Motor neuron (in vitro differentiated cells): ENCODE results near the gene TMEM123. TPM values are rescaled to one million over a fixed set of nuclear protein-coding genes. Genes with fewer than 3 reads are reported as not detected.

ENCODE experiments used
- ATAC-seq, 8 experiments: fragments of 200-7000 bp; cut with Tn5 transposase; replicated peaks in 6 of 8; 2 replicates each; pipeline ENCODE4 v1.8.0; 2021; ENCODE audit warnings: mild to moderate bottlenecking in 8 of 8, moderate library complexity in 8 of 8
- H3K27ac ChIP-seq, 2 donors: fragments of 250-450 bp; sonication (Bioruptor Pico); 2 replicates each; pipeline ENCODE4 v1.9.0; 2021; ENCODE audit warnings: antibody characterized with exemption in 2 of 2, mild to moderate bottlenecking in 2 of 2, moderate library complexity in 1 of 2
- H3K4me1 ChIP-seq, 2 donors: fragments of 250-450 bp; sonication (Bioruptor Pico); replicated peaks in 1 of 2; 2 replicates each; pipeline ENCODE4 v1.6.1; 2021; ENCODE audit warnings: antibody characterized with exemption in 2 of 2, mild to moderate bottlenecking in 2 of 2, moderate library complexity in 1 of 2
- H3K4me3 ChIP-seq, 5 donors: fragments of 250-450 bp; sonication (Bioruptor Pico); 2 replicates each; pipeline ENCODE4 v1.9.0; 2021; ENCODE audit warnings: antibody characterized with exemption in 5 of 5, mild to moderate bottlenecking in 5 of 5, moderate library complexity in 4 of 5
- WGBS, 10 experiments: fragments of 450-650 bp; shearing (Covaris generic); methylation state at CpG; one replicate each; pipeline ENCODE4 v1.0.0; 2022; 5-methylcytosine and 5-hydroxymethylcytosine counted together
- in situ Hi-C, 9 experiments: fragments of 400-800 bp; cut with MboI; loops; one replicate each; pipeline ENCODE4 v1.15.0; 2021; ENCODE audit warnings: low sequenced_read_pairs in 9 of 9, low pct_unique_long_range_greater_than_20kb in 2 of 9; ENCODE audit not compliant: unreplicated experiment in 9 of 9
- total RNA-seq, 8 experiments: library from RNA; unstranded; fragments of 300-600 nt; gene quantifications; 2 replicates each; pipeline versions ENCODE4 v1.2.3 to v1.2.4, GENCODE V29; 2022

Gene TMEM123
- total RNA-seq, 8 experiments from 2014 or later = 18.3 to 123 (median 60.0) TPM

DNA sequence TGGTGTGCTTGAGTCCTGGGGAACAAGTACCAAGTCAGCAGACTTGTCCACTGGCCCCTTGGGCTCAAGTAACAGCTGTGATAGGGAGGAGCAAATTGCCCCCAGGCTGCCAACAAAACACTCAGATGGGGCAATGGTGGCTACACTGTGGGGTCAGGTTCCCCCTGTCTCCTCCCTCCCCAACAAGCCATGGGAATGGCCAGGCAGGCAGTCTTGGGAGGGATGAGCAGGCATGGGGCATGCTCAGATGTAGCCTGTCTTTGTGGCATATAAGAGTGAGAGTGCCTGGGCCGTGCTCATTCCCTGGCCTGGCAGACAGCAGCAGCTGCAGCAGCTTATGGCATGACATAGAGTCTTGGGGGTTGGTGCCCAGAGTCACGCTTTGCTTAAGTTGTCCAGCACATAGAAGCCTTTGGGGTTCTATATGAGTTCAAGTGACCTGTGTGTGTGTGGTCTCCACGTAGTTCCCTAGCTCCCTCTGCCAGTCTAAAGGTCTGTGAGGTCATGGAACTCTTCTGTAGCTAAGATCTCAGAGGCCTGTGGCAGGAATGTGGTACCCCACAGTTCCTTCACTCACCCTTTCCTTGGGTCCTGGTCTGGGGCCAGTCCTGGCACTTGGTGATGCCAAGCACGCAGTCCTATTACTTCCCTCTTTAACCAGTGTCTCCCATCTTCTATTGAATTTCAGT, 60.9 kb downstream of the TMEM123 start:
- in situ Hi-C loops = loop anchor here in 3 of 9 experiments (25.0 kb wide), 1 partner anchor 96 kb away; no protein-coding TSS in a partner anchor
- ATAC-seq = peak in 2 of 8 experiments; percentile 1 to 10
- H3K27ac ChIP-seq = no peak overlapping the region
- 70 to 100% (median 94%) methylated on average over 1 to 2 of the region's 4 CpGs; no CpG with 5 or more reads in 6 of the 10 experiments for WGBS, 10 experiments
- no peaks in the 10 kb centered on the region for H3K4me1 ChIP-seq
- no peak overlapping the region for H3K4me3 ChIP-seq

DNA sequence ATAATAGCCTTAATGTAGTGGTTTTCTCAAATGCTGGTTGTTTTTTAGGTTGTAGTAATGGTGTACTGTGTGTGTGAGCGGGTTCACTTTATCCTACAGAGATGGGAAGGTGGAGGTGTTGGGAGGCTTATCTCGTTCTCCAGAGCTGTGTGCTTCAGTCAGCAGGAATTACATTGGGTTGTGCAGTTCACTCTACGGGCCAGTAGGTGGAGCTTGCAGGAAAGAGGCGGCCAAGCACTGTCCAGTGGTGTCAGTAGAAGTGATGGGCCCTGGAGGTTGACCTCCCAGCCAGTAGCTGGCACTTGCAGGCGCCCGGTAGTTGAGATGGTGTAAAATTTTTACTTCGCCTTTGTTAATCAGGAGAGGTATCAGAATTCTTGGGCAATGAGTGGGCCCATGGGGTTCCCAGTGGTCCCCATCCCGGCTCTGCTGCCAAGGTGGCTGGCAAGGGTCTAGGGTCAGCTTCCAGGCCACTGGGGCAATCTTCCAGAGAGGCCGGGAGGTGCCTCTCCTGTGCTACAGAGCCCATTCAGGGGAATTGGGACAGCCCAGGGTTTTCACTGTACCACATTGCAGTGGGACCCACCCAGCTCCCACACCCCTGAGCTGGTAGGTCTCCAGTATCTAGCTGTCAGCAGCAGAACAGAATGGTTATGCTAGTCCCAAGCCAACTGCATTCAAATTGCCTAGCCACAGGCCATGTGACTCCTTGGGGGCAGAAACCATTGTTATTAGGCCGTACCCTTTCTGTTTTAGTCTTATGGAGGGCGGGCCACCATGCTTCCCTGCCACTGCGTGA, 61.7 kb downstream of the TMEM123 start:
- no peak overlapping the region for H3K27ac ChIP-seq
- no peak overlapping the region for H3K4me3 ChIP-seq
- WGBS, 10 experiments = 0 to 82% (median 48%) methylated on average over 1 to 8 of the region's 12 CpGs; no CpG with 5 or more reads in 2 of the 10 experiments
- no peaks in the 10 kb centered on the region for H3K4me1 ChIP-seq
- peak in 7 of 8 experiments; percentile 42 to 85 (median 67) for ATAC-seq
- in situ Hi-C loops = loop anchor here in 3 of 9 experiments (25.0 kb wide), 1 partner anchor 96 kb away; no protein-coding TSS in a partner anchor

DNA sequence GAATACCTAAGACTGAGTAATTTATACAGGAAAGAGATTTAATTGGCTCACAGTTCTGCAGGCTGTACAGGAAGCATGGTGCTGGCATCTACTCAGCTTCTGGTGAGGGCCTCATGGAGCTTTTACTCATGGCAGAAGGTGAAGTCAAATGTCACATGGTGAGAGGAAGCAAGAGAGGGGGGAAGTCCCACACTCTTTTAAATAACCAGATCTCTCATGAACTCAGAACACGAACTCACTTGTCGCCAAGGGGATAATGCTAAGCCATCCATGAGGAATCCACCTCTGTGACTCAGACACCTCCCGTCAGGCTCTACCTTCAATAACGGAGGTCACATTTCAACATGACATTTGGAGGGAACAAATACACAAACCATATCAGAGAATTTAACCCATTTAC, 63.3 kb downstream of the TMEM123 start:
- peaks cover 5 to 6% of the 10 kb centered on the region in 2 donors for H3K4me1 ChIP-seq
- in situ Hi-C loops = loop anchor here in 3 of 9 experiments (25.0 kb wide), 1 partner anchor 98 kb away; no protein-coding TSS in a partner anchor
- no peak for ATAC-seq
- H3K4me3 ChIP-seq = no peak overlapping the region
- H3K27ac ChIP-seq = no peak overlapping the region
- 78 to 100% (median 90%) methylated on average over 1 to 4 of the region's 4 CpGs; no CpG with 5 or more reads in 2 of the 10 experiments for WGBS, 10 experiments

DNA sequence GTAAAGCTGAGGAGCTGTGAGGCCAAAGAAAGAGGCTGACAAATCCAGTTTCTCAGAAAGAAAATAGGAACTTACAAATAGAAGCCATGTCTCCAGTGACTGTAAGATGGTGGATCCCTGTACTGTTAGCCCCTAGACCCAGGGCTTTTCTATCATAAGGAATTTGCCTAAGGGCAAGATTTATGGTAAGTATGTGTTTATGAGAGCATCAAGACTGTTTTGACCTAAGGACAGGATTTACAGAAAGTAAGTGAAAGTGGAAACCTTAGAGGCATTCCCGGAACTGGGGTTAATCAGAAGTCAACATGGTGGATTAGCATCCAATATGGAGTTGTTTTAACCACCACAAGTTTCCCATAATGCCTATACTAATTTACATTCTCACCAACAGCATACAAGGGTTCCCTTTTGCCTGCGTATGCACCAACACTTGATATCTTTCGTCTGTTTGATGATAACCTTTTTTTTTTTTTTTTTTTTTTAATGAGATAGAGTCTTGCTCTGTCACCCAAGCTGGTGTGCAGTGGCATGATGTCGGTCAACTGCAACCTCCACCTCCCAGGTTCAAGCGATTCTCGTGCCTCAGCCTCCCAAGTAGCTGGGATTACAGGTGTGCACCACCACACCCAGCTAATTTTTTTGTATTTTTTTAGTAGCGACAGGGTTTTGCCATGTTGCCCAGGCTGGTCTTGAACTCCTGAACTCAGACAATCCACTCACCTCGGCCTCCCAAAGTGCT, 65.4 kb downstream of the TMEM123 start:
- H3K4me3 ChIP-seq = no peak overlapping the region
- peaks cover 5 to 6% of the 10 kb centered on the region in 2 donors for H3K4me1 ChIP-seq
- 72 to 100% (median 94%) methylated on average over 3 to 7 of the region's 8 CpGs; no CpG with 5 or more reads in 1 of the 10 experiments for WGBS, 10 experiments
- peak in 2 of 8 experiments; percentile 32 to 78 for ATAC-seq
- no peak overlapping the region for H3K27ac ChIP-seq
- in situ Hi-C loops = loop anchor here in 3 of 9 experiments (25.0 kb wide), 1 partner anchor 100 kb away; no protein-coding TSS in a partner anchor

DNA sequence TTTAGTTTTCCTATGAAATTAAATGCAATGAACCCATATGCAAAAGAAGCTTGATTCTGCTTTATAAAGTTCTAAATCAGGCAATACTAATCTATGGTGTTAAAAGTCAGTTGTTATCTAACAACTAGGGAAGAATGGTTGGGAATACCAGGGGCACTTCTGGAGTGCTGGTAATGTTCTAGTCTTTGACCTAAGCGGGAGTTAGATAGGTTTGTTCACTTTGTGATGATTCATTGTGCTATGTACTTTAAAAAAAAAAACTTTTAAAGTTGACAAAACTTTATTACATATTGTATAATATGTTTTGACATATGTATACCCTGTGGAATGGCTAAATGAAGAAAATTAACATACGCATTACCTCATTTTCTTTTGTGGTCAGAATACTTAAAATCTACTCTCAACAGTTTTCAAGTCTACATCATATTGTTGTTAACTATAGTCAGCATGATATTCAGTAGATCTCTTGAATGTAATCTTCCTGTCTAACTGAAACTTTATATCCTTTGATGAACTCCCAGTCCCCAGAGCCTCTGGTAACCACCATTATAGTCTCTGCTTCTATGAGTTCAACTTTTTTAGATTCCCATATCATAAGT, 66.3 kb downstream of the TMEM123 start:
- WGBS, 10 experiments = 80 to 100% (median 100%) methylated on average over 1 to 2 of the region's 2 CpGs; no CpG with 5 or more reads in 1 of the 10 experiments
- no peak overlapping the region for H3K27ac ChIP-seq
- in situ Hi-C loops = loop anchor here in 3 of 9 experiments (25.0 kb wide), 1 partner anchor 101 kb away; no protein-coding TSS in a partner anchor
- H3K4me1 ChIP-seq = peaks cover 5 to 6% of the 10 kb centered on the region in 2 donors
- ATAC-seq = peak in 2 of 8 experiments; percentile 29 to 30
- H3K4me3 ChIP-seq = no peak overlapping the region

DNA sequence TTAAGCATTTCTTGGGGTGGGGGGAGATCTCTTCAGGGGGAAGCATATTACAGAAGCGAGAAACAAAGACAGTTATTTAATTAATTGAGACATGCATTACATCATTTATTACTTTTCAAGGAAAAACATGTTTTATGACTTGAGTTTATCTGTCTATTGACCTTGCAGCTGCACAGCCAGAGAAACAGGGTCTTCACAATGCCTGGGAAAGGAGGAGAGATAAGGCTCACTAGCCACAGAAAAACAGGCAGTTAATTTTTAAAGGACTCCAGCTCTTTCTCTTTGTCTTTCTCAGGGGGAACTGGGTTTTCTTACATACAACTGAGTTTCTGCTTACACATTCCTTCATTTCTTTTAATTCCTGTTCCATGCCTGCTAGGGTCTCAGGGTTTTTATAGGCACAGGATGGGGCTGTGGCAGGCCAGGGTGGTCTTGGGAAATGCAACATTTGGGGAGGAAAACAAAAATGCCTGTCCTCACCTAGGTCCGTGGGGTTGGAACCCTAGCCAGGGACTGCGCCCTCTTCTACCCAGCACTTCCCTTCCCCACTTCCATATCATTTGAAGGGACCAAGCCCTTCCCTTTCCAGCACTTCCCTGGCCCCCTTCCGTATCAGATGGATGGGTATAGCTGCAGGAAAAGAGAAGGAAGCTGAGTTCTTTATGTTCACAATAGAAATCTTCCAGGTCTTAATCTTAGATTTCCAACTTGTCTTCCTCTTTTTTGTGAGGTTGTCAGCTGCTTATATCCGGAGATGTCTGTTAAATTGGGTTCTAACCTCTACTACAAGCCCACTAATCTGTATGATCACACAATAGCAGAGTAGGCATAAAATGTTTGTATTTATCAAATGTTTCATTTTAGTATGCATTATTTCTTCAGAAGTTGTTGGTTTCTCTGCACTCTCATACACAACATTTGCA, 67.2 kb downstream of the TMEM123 start:
- 60 to 100% (median 90%) methylated on average over 1 to 5 of the region's 5 CpGs; no CpG with 5 or more reads in 1 of the 10 experiments for WGBS, 10 experiments
- in situ Hi-C loops = loop anchor here in 3 of 9 experiments (25.0 kb wide), 1 partner anchor 102 kb away; no protein-coding TSS in a partner anchor
- Histone ChIP-seq H3K27ac (no peak overlapping the region), H3K4me3 (no peak overlapping the region), H3K4me1 (peaks cover 5 to 6% of the 10 kb centered on the region in 2 donors)
- no peak for ATAC-seq

DNA sequence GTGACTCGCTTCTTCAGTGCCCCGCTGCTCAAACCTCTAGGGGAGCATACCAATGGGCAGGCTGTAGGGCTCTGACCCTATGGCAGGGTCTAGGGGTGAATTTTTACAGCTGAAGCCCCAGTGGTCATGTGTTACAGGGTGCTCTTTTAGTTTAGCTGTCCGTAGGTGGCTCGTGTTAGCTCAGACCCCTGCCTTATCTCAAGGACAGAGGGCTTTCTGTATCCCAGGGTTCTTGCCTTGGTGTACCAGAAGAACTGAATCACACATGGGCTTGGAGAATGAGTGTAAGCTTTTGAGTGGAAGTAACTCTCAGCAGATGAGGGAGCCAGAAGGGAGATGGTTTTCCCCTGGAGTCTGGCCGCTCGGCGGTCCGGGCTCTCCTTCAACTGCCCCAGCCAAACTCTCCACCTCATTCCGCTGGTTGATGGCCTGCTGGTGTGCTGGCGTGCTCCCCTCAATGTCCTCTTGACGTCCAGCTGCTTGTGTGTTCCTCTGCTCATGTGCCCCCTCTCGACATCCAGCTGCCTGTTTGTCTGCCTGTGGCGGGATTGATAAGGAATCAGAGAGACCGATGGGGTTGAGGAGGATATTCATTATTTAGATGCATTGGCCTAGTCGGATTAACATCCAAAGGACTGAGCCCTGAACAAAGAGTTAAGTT, 68.0 kb downstream of the TMEM123 start:
- peaks cover 5 to 6% of the 10 kb centered on the region in 2 donors for H3K4me1 ChIP-seq
- in situ Hi-C loops = loop anchor here in 3 of 9 experiments (25.0 kb wide), 1 partner anchor 103 kb away; no protein-coding TSS in a partner anchor
- H3K4me3 ChIP-seq = no peak overlapping the region
- H3K27ac ChIP-seq = peak overlapping the region in 1 of 2 donors; percentile 16
- 40 to 100% (median 58%) methylated on average over 1 to 11 of the region's 15 CpGs; no CpG with 5 or more reads in 1 of the 10 experiments for WGBS, 10 experiments
- peak in 1 of 8 experiments; percentile 17 for ATAC-seq

DNA sequence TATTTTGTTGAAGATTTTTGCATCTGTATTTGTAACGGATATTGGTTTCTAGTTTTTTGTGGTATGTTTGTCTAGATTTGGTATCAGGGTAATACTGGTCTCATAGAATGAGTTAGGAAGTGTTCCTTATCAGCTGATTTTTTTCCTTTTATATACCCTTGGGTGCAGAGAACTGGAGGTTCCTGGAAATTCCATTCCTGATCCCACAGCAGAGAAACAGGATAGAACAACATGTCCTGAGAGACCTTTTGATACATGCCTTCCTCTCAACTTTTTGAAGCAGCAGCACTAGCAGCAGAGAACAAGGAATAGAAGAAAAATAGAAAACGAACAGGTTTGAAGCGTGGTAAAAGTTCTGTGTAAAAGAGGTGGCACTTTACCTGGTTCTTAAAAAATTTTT, 68.7 kb downstream of the TMEM123 start:
- in situ Hi-C loops = loop anchor here in 3 of 9 experiments (25.0 kb wide), 1 partner anchor 103 kb away; no protein-coding TSS in a partner anchor
- 90 to 100% (median 96%) methylated on average over 1 to 3 of the region's 3 CpGs for WGBS, 10 experiments

DNA sequence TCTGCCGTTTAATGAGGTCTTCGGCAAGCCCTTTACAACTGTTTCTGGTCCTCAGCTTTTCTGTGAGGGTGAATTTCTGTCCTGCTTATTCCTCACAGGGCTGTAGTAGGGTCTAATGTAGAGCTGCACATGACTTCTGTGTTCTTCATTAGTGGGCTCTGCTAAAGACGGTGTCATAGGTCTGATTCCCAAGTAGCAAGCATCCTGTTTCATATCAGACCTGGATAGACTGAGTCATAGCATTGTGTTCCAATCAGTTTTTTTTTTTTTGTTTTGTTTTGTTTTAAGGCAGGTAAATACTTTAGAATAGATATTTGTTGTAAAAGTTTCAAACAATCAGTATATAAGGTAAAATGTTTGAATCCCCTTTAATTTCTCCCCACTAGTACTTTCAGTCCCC, 70.2 kb downstream of the TMEM123 start:
- Histone ChIP-seq H3K27ac (no peak overlapping the region), H3K4me3 (no peak overlapping the region), H3K4me1 (peaks cover 5 to 6% of the 10 kb centered on the region in 2 donors)
- 78 to 100% (median 94%) methylated on average over 1 to 3 of the region's 3 CpGs; no CpG with 5 or more reads in 2 of the 10 experiments for WGBS, 10 experiments
- in situ Hi-C loops = loop anchor here in 3 of 9 experiments (25.0 kb wide), 1 partner anchor 105 kb away; no protein-coding TSS in a partner anchor
- ATAC-seq = no peak

More for the DNA sequence above, 68.7 kb downstream of the TMEM123 start:
- Histone ChIP-seq H3K27ac (no peak overlapping the region), H3K4me1 (peaks cover 5 to 6% of the 10 kb centered on the region in 2 donors), H3K4me3 (no peak overlapping the region)
- ATAC-seq = no peak

DNA sequence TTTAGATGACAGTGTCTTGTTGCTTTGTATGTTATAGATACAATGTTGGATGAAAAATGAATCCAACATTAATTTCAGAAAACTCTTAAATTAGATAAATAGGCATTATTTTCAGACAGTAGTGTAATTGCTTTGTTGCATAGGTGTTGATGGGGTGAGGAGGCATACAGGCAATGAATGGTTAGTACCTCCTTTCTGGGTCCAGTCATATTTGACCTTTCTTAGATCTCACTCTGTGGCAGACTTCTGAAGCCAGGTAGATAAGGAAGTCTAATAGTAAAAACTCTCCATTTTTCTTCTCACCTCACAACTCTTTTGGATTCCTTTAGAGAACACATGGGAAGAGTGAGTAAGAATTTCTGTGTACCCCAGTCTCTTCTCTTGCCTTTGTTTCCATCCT, 73.7 kb downstream of the TMEM123 start:
- Histone ChIP-seq H3K4me1 (peaks cover 5 to 9% of the 10 kb centered on the region in 2 donors), H3K4me3 (no peak overlapping the region), H3K27ac (no peak overlapping the region)
- no peak for ATAC-seq
- in situ Hi-C loops = loop anchor here in 3 of 9 experiments (25.0 kb wide), 1 partner anchor 108 kb away; no protein-coding TSS in a partner anchor
